Esophagus muscularis mucosa (tissue), 3 donors: ENCODE results near the gene COBL.

Source experiments
- POLR2AphosphoS5 ChIP-seq, 2 donors: sonication (generic); formaldehyde crosslinking; IDR thresholded peaks; one replicate each; pipeline ENCODE4 v1.6.1; 2017; ENCODE audit warnings: antibody characterized with exemption in 2 of 2
- TF ChIP-seq, protein P1 (sequence below), 3 experiments: fragments of 200-600 bp in 2 of 3; fragments of 450-650 bp in 1 of 3; sonication (generic) in 2 of 3; IDR thresholded peaks; one replicate each; pipeline ENCODE4 v1.5.1; 2017 to 2019; ENCODE audit warnings: antibody characterized with exemption in 3 of 3, mild to moderate bottlenecking in 2 of 3, moderate library complexity in 1 of 3

DNA sequence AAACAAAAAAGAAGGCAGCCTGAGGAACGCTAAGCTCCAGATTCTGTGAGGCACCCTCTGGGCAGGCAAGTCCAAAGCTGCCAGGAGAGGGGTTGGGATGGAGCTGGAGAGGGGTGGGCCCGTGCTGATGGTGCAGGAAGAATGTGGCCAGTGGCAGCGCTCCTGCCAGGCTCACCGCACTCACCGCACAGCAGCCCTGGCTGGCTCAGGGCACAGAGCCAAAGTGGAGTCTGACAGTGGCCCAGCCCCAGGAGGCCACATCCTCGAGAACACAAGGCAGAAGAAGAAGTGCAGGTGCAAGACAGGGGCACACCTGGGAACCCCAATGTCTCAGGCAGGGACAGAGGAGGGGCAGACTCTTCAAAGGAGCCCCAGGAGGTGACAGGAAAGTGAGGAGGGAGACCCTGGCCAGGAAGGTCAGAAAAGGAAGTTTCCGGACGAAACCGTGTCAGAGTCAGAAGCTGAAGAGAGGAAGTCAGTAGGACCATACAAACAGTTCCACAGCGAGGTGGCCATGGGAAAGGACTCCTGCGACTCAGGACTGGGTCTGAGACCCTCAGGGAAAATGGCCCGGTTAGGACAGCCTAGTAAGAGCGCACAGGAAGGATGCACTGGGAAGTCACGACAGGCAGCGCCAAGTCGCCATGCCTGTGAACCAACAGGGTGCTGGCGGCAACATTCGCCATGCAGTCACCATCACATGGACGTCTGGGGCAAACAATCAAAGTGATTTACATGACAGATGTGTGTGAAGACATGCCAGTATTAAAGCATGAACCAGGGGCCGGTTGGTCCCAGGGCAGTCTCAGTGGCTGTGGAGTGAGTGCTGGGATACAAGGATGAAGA lies 54.4 kb downstream of the COBL start:
- TF ChIP-seq POLR2AphosphoS5 (IDR thresholded peaks at IDR 0.05), result no peak
- TF ChIP-seq, protein P1, sequence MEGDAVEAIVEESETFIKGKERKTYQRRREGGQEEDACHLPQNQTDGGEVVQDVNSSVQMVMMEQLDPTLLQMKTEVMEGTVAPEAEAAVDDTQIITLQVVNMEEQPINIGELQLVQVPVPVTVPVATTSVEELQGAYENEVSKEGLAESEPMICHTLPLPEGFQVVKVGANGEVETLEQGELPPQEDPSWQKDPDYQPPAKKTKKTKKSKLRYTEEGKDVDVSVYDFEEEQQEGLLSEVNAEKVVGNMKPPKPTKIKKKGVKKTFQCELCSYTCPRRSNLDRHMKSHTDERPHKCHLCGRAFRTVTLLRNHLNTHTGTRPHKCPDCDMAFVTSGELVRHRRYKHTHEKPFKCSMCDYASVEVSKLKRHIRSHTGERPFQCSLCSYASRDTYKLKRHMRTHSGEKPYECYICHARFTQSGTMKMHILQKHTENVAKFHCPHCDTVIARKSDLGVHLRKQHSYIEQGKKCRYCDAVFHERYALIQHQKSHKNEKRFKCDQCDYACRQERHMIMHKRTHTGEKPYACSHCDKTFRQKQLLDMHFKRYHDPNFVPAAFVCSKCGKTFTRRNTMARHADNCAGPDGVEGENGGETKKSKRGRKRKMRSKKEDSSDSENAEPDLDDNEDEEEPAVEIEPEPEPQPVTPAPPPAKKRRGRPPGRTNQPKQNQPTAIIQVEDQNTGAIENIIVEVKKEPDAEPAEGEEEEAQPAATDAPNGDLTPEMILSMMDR (IDR thresholded peaks at IDR 0.05), result no peak
